Gastroesophageal sphincter (tissue), 4 donors: Measurements from ENCODE around the gene RSRC2. TPM values are rescaled to one million over a fixed set of nuclear protein-coding genes. Genes with fewer than 3 reads are reported as not detected.
"Not testable (repeated sequence)": the region's sequence is repeated elsewhere in the genome, so short reads cannot be mapped to it uniquely, and the experiment has no call there.

Source experiments
- ATAC-seq: fragments of 150-250 bp; one replicate; pipeline ENCODE4 v1.9.1; 2016; ENCODE audit warnings: mild to moderate bottlenecking, moderate library complexity
- H3K27ac ChIP-seq, 4 donors: fragments of 200-600 bp; sonication (generic) in 3 of 4; 1 replicate in 3 of 4; 2 replicates in 1 of 4; pipeline ENCODE4 v1.5.1; 2016 to 2019
- H3K27me3 ChIP-seq: fragments of 200-600 bp; sonication (generic); one replicate; pipeline ENCODE4 v1.5.1; 2019
- H3K36me3 ChIP-seq, 2 donors: fragments of 200-600 bp; sonication (generic); one replicate each; pipeline ENCODE4 v1.5.1; 2019; ENCODE audit warnings: control low read depth in 1 of 2
- H3K4me1 ChIP-seq, 3 donors: fragments of 200-600 bp; sonication (generic); 1 replicate in 2 of 3; 2 replicates in 1 of 3; pipeline ENCODE4 v1.5.1; 2016 to 2019; ENCODE audit warnings: control low read depth in 2 of 3
- H3K4me3 ChIP-seq, 2 donors: fragments of 200-600 bp; sonication (generic); one replicate each; pipeline ENCODE4 v1.5.1; 2019; ENCODE audit warnings: mild to moderate bottlenecking in 1 of 2, moderate library complexity in 1 of 2
- H3K9me3 ChIP-seq, 3 donors: fragments of 200-600 bp; sonication (generic); one replicate each; pipeline ENCODE4 v1.5.1; 2017 to 2019; ENCODE audit warnings: control low read depth in 2 of 3
- EP300 ChIP-seq: sonication (generic); formaldehyde crosslinking; IDR thresholded peaks from one replicate; pipeline ENCODE4 v1.6.1; 2017; ENCODE audit warnings: antibody characterized with exemption, mild to moderate bottlenecking
- POLR2A ChIP-seq, 2 donors: fragments of 450-650 bp; IDR thresholded peaks; one replicate each; pipeline ENCODE4 v1.6.1; 2017; ENCODE audit warnings: antibody characterized with exemption in 2 of 2, mild to moderate bottlenecking in 2 of 2, moderate library complexity in 1 of 2
- POLR2AphosphoS5 ChIP-seq: sonication (generic); formaldehyde crosslinking; IDR thresholded peaks from one replicate; pipeline ENCODE4 v1.6.1; 2017; ENCODE audit warnings: antibody characterized with exemption
- WGBS, 2 donors: methylation state at CpG; one replicate each; pipeline ENCODE4 v1.1.5; 2018; ENCODE audit warnings: low coverage in 1 of 2; 5-methylcytosine and 5-hydroxymethylcytosine counted together
- total RNA-seq, 4 donors: library from RNA; depleted of rRNA; stranded (reverse); fragments of >200 nt; gene quantifications; one replicate each; pipeline ENCODE4 v1.1.0, GENCODE V29; 2016
- TF ChIP-seq, protein P1 (sequence below), 4 experiments: fragments of 200-600 bp in 2 of 4; fragments of 450-650 bp in 2 of 4; sonication (generic) in 1 of 4; IDR thresholded peaks; one replicate each; pipeline ENCODE4 v1.5.1; 2017 to 2019; ENCODE audit warnings: antibody characterized with exemption in 4 of 4, mild to moderate bottlenecking in 2 of 4, moderate library complexity in 2 of 4

Gene RSRC2
- total RNA-seq, 4 donors from 2014 or later: 37.4 to 102 (median 72.0) TPM

DNA sequence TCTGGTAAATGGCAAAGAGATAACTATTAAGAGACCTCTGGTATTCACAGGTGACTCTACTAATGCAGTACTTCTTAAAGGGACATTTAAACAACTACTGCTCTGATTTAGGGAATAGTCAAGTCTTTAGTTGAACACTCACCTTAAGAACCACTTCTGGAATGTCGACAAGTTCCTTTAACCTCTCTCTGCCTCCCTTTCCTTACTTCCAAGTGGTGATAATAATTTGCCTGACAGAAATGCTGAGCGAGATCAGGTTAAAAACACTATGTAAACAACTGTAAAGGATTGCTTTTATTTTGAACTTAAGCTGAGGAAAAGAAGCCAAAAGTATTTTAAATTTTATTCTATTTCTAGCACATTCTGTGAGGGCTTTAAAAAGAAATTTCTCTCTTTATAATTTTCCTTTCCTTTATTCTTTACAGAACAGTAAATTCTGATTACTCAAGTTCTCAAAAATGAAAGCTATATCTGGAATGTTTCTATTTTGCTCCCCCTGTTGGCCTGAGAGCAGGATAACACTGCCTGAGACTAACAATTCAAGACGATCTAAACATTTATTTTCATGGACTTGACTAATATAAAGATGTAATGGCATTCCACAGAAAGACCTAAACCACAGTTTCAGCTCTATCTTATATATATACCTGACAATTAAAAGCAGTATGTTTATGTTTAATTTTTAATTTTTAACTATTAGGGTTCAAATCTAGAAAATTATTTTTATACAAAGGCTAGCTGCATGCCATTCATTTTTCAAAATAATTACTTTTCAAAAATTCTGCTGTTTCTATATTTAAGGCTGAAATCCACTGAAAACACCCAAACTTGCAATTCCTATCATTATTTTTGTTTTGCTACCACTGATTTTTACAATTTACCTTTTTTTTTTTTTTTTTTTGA lies 55.2 kb downstream of the RSRC2 start:
- peak overlapping the region; percentile 47 to 82 (median 78) for H3K27ac ChIP-seq
- peaks cover 0 to 16% (median 4%) of the 10 kb centered on the region in 3 donors for H3K4me1 ChIP-seq
- WGBS, 2 donors: 12 to 15% methylated on average over 3 of the region's 3 CpGs
- peak; percentile 68 for ATAC-seq
- H3K9me3 ChIP-seq: no peaks in the 10 kb centered on the region
- H3K4me3 ChIP-seq: no peak overlapping the region
- H3K36me3 ChIP-seq: peaks cover 0 to 43% of the 10 kb centered on the region in 2 donors
- TF ChIP-seq, protein P1, sequence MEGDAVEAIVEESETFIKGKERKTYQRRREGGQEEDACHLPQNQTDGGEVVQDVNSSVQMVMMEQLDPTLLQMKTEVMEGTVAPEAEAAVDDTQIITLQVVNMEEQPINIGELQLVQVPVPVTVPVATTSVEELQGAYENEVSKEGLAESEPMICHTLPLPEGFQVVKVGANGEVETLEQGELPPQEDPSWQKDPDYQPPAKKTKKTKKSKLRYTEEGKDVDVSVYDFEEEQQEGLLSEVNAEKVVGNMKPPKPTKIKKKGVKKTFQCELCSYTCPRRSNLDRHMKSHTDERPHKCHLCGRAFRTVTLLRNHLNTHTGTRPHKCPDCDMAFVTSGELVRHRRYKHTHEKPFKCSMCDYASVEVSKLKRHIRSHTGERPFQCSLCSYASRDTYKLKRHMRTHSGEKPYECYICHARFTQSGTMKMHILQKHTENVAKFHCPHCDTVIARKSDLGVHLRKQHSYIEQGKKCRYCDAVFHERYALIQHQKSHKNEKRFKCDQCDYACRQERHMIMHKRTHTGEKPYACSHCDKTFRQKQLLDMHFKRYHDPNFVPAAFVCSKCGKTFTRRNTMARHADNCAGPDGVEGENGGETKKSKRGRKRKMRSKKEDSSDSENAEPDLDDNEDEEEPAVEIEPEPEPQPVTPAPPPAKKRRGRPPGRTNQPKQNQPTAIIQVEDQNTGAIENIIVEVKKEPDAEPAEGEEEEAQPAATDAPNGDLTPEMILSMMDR (IDR thresholded peaks at IDR 0.05): peak; percentile 67 to 88 (median 84)
- TF ChIP-seq EP300: no peak
- TF ChIP-seq POLR2AphosphoS5: peak; percentile 23
- H3K27me3 ChIP-seq: no peaks in the 10 kb centered on the region

DNA sequence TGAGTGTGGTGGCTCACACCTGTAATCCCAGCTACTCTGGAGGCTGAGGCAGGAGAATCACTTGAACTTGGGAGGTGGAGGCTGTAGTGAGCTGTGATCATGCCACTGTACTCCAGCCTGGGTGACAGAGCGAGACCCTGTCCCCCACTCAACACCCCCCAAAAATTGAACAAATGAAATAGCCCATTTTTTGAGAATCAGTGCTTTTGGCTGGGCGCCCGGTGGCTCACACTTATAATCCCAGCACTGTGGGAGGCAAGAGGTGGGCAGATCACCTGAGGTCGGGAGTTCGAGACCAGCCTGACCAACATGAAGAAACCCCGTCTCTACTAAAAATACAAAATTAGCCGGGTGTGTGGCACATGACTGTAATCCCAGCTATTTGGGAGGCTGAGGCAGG lies 56.2 kb downstream of the RSRC2 start:
- not testable (repeated sequence) for ATAC-seq, H3K27me3 ChIP-seq, H3K4me3 ChIP-seq, H3K9me3 ChIP-seq
- H3K4me1 ChIP-seq: peaks cover 0 to 16% (median 4%) of the 10 kb centered on the region in 3 donors
- H3K36me3 ChIP-seq: peaks cover 0 to 33% of the 10 kb centered on the region in 2 donors
- peak overlapping the region in 2 of 4 donors; percentile 77 to 80 for H3K27ac ChIP-seq
- WGBS, 2 donors: no CpG with 5 or more reads among the region's 7 CpGs

DNA sequence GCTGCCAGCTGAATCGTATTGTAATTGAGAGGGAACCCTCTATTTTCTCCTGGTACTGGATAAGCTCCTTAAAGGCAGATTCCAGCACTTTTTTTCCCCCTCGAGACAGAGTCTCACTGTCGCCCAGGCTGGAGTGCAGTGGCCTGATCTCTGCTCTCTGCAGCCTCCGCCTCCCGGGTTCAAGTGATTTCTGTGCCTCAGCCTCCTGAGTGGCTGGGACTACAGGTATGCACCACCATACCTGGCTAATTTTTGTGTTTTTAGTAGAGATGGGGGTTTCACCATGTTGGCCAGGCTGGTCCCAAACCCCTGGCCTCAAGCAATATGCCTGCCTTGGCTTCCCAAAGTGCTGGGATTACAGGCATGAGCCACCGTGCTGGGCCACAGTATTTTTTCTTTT lies 56.9 kb downstream of the RSRC2 start:
- H3K9me3 ChIP-seq, ATAC-seq, H3K4me3 ChIP-seq, H3K27ac ChIP-seq, H3K27me3 ChIP-seq: not testable (repeated sequence)
- Histone ChIP-seq H3K36me3 (peaks cover 0 to 26% of the 10 kb centered on the region in 2 donors), H3K4me1 (peaks cover 0 to 16% (median 4%) of the 10 kb centered on the region in 3 donors)
- 78% methylated on average over 6 of the region's 6 CpGs; no CpG with 5 or more reads in 1 of the 2 donors for WGBS, 2 donors

DNA sequence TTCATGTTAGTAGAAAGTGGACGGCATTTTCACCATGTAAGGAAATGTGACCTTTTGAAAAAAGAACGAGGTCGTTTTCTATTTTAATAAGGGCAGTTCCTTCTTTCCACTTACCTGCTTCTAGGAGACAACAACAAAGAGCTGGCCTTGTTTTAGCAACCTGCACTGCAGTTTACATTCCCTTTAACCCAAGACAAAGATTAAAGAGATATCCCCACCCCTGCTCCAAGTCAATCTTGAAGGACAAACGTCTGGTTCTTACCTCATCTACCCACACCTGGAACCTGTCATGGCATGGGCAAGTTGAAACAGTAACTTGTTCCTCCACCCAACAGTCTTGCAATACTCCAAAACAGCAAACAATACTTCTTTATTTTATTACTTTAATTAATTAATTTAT lies 58.8 kb downstream of the RSRC2 start:
- Histone ChIP-seq H3K4me3 (no peak overlapping the region), H3K4me1 (peaks cover 0 to 21% (median 4%) of the 10 kb centered on the region in 3 donors), H3K36me3 (peaks cover 0 to 8% of the 10 kb centered on the region in 2 donors), H3K27me3 (no peaks in the 10 kb centered on the region), H3K9me3 (no peaks in the 10 kb centered on the region), H3K27ac (no peak overlapping the region)
- no peak for ATAC-seq
- TF ChIP-seq POLR2A (IDR thresholded peaks at IDR 0.05): no peak
- TF ChIP-seq POLR2AphosphoS5: no peak
- TF ChIP-seq EP300: no peak
- TF ChIP-seq, protein P1 (IDR thresholded peaks at IDR 0.05): no peak
- WGBS, 2 donors: 42 to 59% methylated on average over 4 of the region's 4 CpGs

DNA sequence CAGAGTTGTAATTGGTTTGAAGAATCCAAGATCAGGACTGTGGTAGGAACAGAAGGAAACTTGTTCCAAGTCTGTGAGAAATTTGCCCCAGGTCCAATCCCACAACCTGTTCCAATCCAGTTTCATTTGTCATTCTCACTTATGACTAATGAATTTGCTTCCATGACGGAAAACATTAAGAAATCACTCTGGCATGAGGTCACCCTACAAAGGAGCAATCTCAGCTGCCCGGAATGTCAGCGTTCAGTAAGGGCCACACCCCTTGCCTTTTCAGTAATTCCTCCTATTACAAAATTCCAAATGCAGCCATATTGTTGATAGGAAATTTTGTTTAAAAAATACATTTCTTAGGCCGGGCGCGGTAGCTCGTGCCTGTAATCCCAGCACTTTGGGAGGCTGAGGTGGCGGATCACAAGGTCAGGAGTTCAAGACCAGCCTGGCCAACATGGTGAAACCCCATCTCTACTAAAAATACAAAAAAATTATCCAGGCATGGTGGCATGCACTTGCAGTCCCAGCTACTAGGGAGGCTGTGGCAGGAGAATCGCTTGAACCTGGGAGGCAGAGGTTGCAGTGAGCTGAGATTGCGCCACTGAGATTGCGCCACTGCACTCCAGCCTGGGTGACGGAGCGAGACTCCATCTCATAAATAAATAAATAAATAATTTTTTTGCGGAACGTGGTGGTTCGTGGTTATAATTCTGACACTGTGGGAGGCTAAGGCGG lies 62.3 kb downstream of the RSRC2 start:
- ATAC-seq: peak; percentile 97
- H3K27ac ChIP-seq: peak overlapping the region; percentile 22 to 71 (median 60)
- H3K36me3 ChIP-seq, H3K4me1 ChIP-seq, H3K9me3 ChIP-seq, H3K27me3 ChIP-seq, H3K4me3 ChIP-seq: not testable (repeated sequence)
- 23 to 61% methylated on average over 3 to 13 of the region's 17 CpGs for WGBS, 2 donors
- TF ChIP-seq, protein P1 (IDR thresholded peaks at IDR 0.05): peak in 1 of 4 experiments; percentile 3
- TF ChIP-seq POLR2AphosphoS5: peak; percentile 97
